ENCODE results near the gene AUTS2. TPM values are rescaled to one million over a fixed set of nuclear protein-coding genes. Genes with fewer than 3 reads are reported as not detected.

Gene AUTS2
- total and polyA plus RNA-seq, 2 of the 8 experiments (the other 6 are each of a cell fraction or from before 2014, with no cell fraction given) = 25.9 to 101 TPM

GRCh38 chr7:69653806-69654205 lies 55.5 kb downstream of the AUTS2 start:
- no peaks in the 10 kb centered on the region for H4K20me1 ChIP-seq (replicated peaks in 1 of 2; ENCODE audit: control insufficient read depth in 1 of 2, insufficient read depth in 2 of 2, low read length in 2 of 2)
- H3K4me3 ChIP-seq (ENCODE audit: extremely low read depth in 1 of 4, insufficient read depth in 2 of 4, low read depth in 3 of 4, low read length in 4 of 4) = no peak overlapping the region
- H3K23ac ChIP-seq (ENCODE audit: insufficient read length) = no peak overlapping the region
- no peak overlapping the region for H4K5ac ChIP-seq (ENCODE audit: insufficient read length, low read depth, low read length)
- H3K14ac ChIP-seq (ENCODE audit: insufficient read length) = no peak overlapping the region
- CTCF ChIA-PET (ENCODE audit: partially characterized antibody) = interaction anchor here (0.7 to 1.1 kb wide), 4 partner anchors 13 to 61 kb away, joined by 3 to 4 read pairs (median 3); no protein-coding TSS in a partner anchor
- no peaks in the 10 kb centered on the region for H3K36me3 ChIP-seq (ENCODE audit: control insufficient read depth in 2 of 4, insufficient read depth in 4 of 4, low read length in 3 of 4)
- no peak overlapping the region for H2BK5ac ChIP-seq (ENCODE audit: low read depth, low read length)
- H3K27me3 ChIP-seq (replicated peaks in 1 of 4; ENCODE audit: control insufficient read depth in 3 of 4, extremely low read depth in 1 of 4, insufficient read depth in 3 of 4, low read length in 3 of 4) = peaks cover 0 to 2% (median 0%) of the 10 kb centered on the region in 4 experiments; a peak in 1 of 7 replicates
- DNase-seq (ENCODE audit: low read depth in 1 of 2, low spot score in 2 of 2) (no peak), FAIRE-seq (no peak)
- H3K4me1 ChIP-seq (replicated peaks in 1 of 4; ENCODE audit: control insufficient read depth in 3 of 4, insufficient read depth in 4 of 4, low read length in 3 of 4) = peaks cover 3 to 22% (median 6%) of the 10 kb centered on the region in 4 experiments; a peak in 4 of 7 replicates
- H3K18ac ChIP-seq (ENCODE audit: extremely low read depth, low read length) = no peak overlapping the region
- no peak overlapping the region for H2BK12ac ChIP-seq (ENCODE audit: low read depth, low read length)
- H2BK15ac ChIP-seq (ENCODE audit: low read length) = no peak overlapping the region
- no peaks in the 10 kb centered on the region for H3K23me2 ChIP-seq (ENCODE audit: low read depth, low read length)
- H3K9me3 ChIP-seq (ENCODE audit: insufficient read depth in 2 of 2, low read depth in 1 of 2, low read length in 1 of 2) = no peaks in the 10 kb centered on the region
- no peak overlapping the region for H3K27ac ChIP-seq (ENCODE audit: low read depth, low read length)
- H4K8ac ChIP-seq (ENCODE audit: extremely low read depth, insufficient read depth, low read length) = no peak overlapping the region
- no peak overlapping the region for H4K91ac ChIP-seq (replicated peaks; ENCODE audit: insufficient read length, low read length)
- no peak overlapping the region for H3K9ac ChIP-seq (replicated peaks in 1 of 4; ENCODE audit: extremely low read depth in 1 of 4, low read depth in 3 of 4, low read length in 3 of 4)
- POLR2A ChIA-PET (ENCODE audit: partially characterized antibody) = no interaction called here
- no peak overlapping the region for H2BK120ac ChIP-seq (replicated peaks; ENCODE audit: low read depth, low read length)
- no peak overlapping the region for H2AFZ ChIP-seq (ENCODE audit: low read length)
- no peak overlapping the region for H3K4ac ChIP-seq (replicated peaks; ENCODE audit: insufficient read length, low read depth, low read length)
- H3K79me2 ChIP-seq (ENCODE audit: control insufficient read depth in 1 of 2, insufficient read depth in 2 of 2, low read length in 2 of 2) = no peaks in the 10 kb centered on the region
- no peak overlapping the region for H3K4me2 ChIP-seq (ENCODE audit: insufficient read depth in 1 of 2, low read depth in 2 of 2, low read length in 2 of 2)
- H2AK5ac ChIP-seq (ENCODE audit: low read depth, low read length) = no peak overlapping the region
- H3K56ac ChIP-seq (replicated peaks; ENCODE audit: insufficient read length, low read depth, low read length) = no peak overlapping the region
- 92% methylated on average over 2 of the region's 2 CpGs; no CpG with 5 or more reads in 1 of the 2 experiments for WGBS, 2 experiments (ENCODE audit: extremely low coverage in 1 of 2, insufficient coverage in 1 of 2, insufficient read length in 1 of 2, insufficient replicate concordance in 2 of 2, low coverage in 1 of 2, low lambda C conversion rate in 2 of 2, missing lambda C conversion rate in 1 of 2)
- TF ChIP-seq EZH2 (IDR thresholded peaks at IDR 0.05; ENCODE audit: low read depth, low read length, severe bottlenecking) = no peak
- no peak for TF ChIP-seq SRF (IDR thresholded peaks at IDR 0.05; ENCODE audit: low read depth, low read length)
- TF ChIP-seq NRF1 (IDR thresholded peaks at IDR 0.05; ENCODE audit: low read depth, low read length) = no peak
- no peak for TF ChIP-seq SP4 (IDR thresholded peaks at IDR 0.05; ENCODE audit: low read length)
- no peak overlapping the region for H2BK20ac ChIP-seq (ENCODE audit: low read length)
- H3K79me1 ChIP-seq (ENCODE audit: low read depth, low read length) = peaks cover 3% of the 10 kb centered on the region; the same call in 1 of the 2 replicates
